MM.1S (cell line): Measurements from ENCODE around the gene ESRRA.

Source experiments
- CTCF ChIP-seq: fragments of 300-600 bp; sonication (generic); IDR thresholded peaks from 2 replicates; pipeline ENCODE4 v1.5.1; 2016; ENCODE audit warnings: antibody characterized with exemption, low read length, mixed read lengths
- EZH2 ChIP-seq: fragments of 300-600 bp; sonication (generic); optimal IDR thresholded peaks from 2 replicates; pipeline ENCODE3; 2017; ENCODE audit warnings: low read depth, mild to moderate bottlenecking, antibody characterized with exemption, low read length, mixed read lengths

- TF ChIP-seq EZH2 (no peak), CTCF (no peak)
These were observed 43.7 kb upstream of the ESRRA start for GRCh38 chr11:64261556-64262080.
